Activated naive CD4-positive, alpha-beta T cell treated with anti-CD3 and anti-CD28 coated beads for 36 hours (primary cell): ENCODE measurements around the gene ATG5. TPM values are rescaled to one million over a fixed set of nuclear protein-coding genes. Genes with fewer than 3 reads are reported as not detected.

Experiments used
- CTCF ChIA-PET: fragments of 350-600 bp; sonication (Branson Sonifier 250); formaldehyde crosslinking; loops from one replicate; lab custom pipeline; 2021; ENCODE audit warnings: antibody characterized with exemption; lab: Charles Lee
- DNase-seq: peaks from one replicate; pipeline ENCODE4 v3.0.0-alpha.2; 2020
- H3K27ac Mint-ChIP-seq: one replicate; pipeline ENCODE4 v1.8.0; 2021; ENCODE audit warnings: mild to moderate bottlenecking, mixed read lengths
- H3K27me3 Mint-ChIP-seq: one replicate; pipeline ENCODE4 v1.8.0; 2021; ENCODE audit warnings: low read depth, mixed read lengths
- H3K36me3 Mint-ChIP-seq: one replicate; pipeline ENCODE4 v1.8.0; 2021; ENCODE audit warnings: low read depth, mixed read lengths
- H3K4me1 Mint-ChIP-seq: one replicate; pipeline ENCODE4 v1.8.0; 2021; ENCODE audit warnings: low read depth, mixed read lengths
- H3K4me3 Mint-ChIP-seq: one replicate; pipeline ENCODE4 v1.8.0; 2021; ENCODE audit warnings: mild to moderate bottlenecking, moderate library complexity, mixed read lengths
- H3K9me3 Mint-ChIP-seq: one replicate; pipeline ENCODE4 v1.8.0; 2021; ENCODE audit warnings: mixed read lengths
- intact Hi-C: fragments of 100-400 bp; cut with micrococcal nuclease; formaldehyde crosslinking; loops from one replicate; pipeline ENCODE4 v1.15.1; 2023
- total RNA-seq, 2 experiments: library from RNA; stranded (reverse); gene quantifications; one replicate each; pipeline ENCODE4 v1.2.3, GENCODE V29; 2021

The ATG5 gene
- total RNA-seq, 2 experiments from 2014 or later, result 20.2 to 20.7 TPM

- Mint-ChIP-seq H3K36me3 (no peaks in the 10 kb centered on the region), H3K9me3 (no peaks in the 10 kb centered on the region), H3K4me3 (no peak overlapping the region), H3K27me3 (no peaks in the 10 kb centered on the region), H3K4me1 (peaks cover 31% of the 10 kb centered on the region), H3K27ac (no peak overlapping the region)
- CTCF ChIA-PET, result interaction anchor here (1.1 to 2.5 kb wide), 2 partner anchors 27 to 52 kb away, joined by 3 to 7 read pairs; no protein-coding TSS in a partner anchor
- DNase-seq, result peak; percentile 29
- intact Hi-C loops, result loop anchor here (1.0 to 5.0 kb wide), 2 partner anchors 41 to 661 kb away; no protein-coding TSS in a partner anchor
Measured at GRCh38 chr6:106142876-106143431, 182.6 kb downstream of the ATG5 start.

GRCh38 chr6:106141441-106142237, 183.9 kb downstream of the ATG5 start:
- H3K4me1 Mint-ChIP-seq, result peaks cover 31% of the 10 kb centered on the region
- peak overlapping the region; percentile 83 for H3K27ac Mint-ChIP-seq
- intact Hi-C loops, result loop anchor here (1.0 to 5.0 kb wide), 7 partner anchors 23 to 659 kb away; no protein-coding TSS in a partner anchor
- DNase-seq, result peak; percentile 75
- H3K36me3 Mint-ChIP-seq, result no peaks in the 10 kb centered on the region
- H3K9me3 Mint-ChIP-seq, result no peaks in the 10 kb centered on the region
- CTCF ChIA-PET, result interaction anchor here (0.9 to 2.1 kb wide), 8 partner anchors 9 to 82 kb away, joined by 3 to 8 read pairs (median 4); no protein-coding TSS in a partner anchor
- peak overlapping the region; percentile 13 for H3K4me3 Mint-ChIP-seq
- H3K27me3 Mint-ChIP-seq, result no peaks in the 10 kb centered on the region

- Mint-ChIP-seq H3K36me3 (no peaks in the 10 kb centered on the region), H3K9me3 (no peaks in the 10 kb centered on the region), H3K4me3 (no peak overlapping the region), H3K4me1 (peaks cover 22% of the 10 kb centered on the region), H3K27me3 (no peaks in the 10 kb centered on the region), H3K27ac (no peak overlapping the region)
- DNase-seq, result no peak
- CTCF ChIA-PET, result interaction anchor here (0.7 kb wide), 1 partner anchor 403 kb away, joined by 6 read pairs; no protein-coding TSS in a partner anchor
- intact Hi-C loops, result no loop called here
Measured at GRCh38 chr6:106138151-106138550, 187.4 kb downstream of the ATG5 start.

GRCh38 chr6:106136845-106137244, 188.7 kb downstream of the ATG5 start:
- Mint-ChIP-seq H3K36me3 (no peaks in the 10 kb centered on the region), H3K4me3 (no peak overlapping the region), H3K27me3 (no peaks in the 10 kb centered on the region), H3K9me3 (no peaks in the 10 kb centered on the region), H3K27ac (no peak overlapping the region), H3K4me1 (peaks cover 10% of the 10 kb centered on the region)
- intact Hi-C loops, result no loop called here
- DNase-seq, result no peak
- CTCF ChIA-PET, result no interaction called here

- CTCF ChIA-PET, result interaction anchor here (0.6 to 1.1 kb wide), 2 partner anchors 10 to 12 kb away, joined by 3 to 4 read pairs; no protein-coding TSS in a partner anchor
Measured at GRCh38 chr6:106135911-106136571, 189.5 kb downstream of the ATG5 start.

GRCh38 chr6:106134906-106135634, 190.5 kb downstream of the ATG5 start:
- CTCF ChIA-PET, result interaction anchor here (0.6 to 1.1 kb wide), 2 partner anchors 11 kb away, joined by 3 to 4 read pairs; no protein-coding TSS in a partner anchor
- Mint-ChIP-seq H3K4me3 (no peak overlapping the region), H3K4me1 (peaks cover 2% of the 10 kb centered on the region), H3K9me3 (no peaks in the 10 kb centered on the region), H3K27ac (no peak overlapping the region), H3K27me3 (no peaks in the 10 kb centered on the region), H3K36me3 (no peaks in the 10 kb centered on the region)
- intact Hi-C loops, result no loop called here
- DNase-seq, result no peak

More at GRCh38 chr6:106135911-106136571, 189.5 kb downstream of the ATG5 start:
- intact Hi-C loops, result no loop called here
- no peak overlapping the region for H3K27ac Mint-ChIP-seq
- H3K27me3 Mint-ChIP-seq, result no peaks in the 10 kb centered on the region
- DNase-seq, result no peak
- no peaks in the 10 kb centered on the region for H3K36me3 Mint-ChIP-seq
- H3K4me3 Mint-ChIP-seq, result no peak overlapping the region
- H3K4me1 Mint-ChIP-seq, result peaks cover 2% of the 10 kb centered on the region
- no peaks in the 10 kb centered on the region for H3K9me3 Mint-ChIP-seq

Other genes with a start within 250 kb of the ATG5 start
- gene PRDM1, start 239.4 kb downstream of the ATG5 start, total RNA-seq, result 1 to 10 TPM; 3.4 to 4.0 TPM
- 10 to 100 TPM; 12.9 to 13.0 TPM for gene CRYBG1, start 35.0 kb upstream of the ATG5 start, total RNA-seq